T1000 (cell line): ENCODE results near the gene SH2D1B.
"Not testable (repeated sequence)": the region's sequence is repeated elsewhere in the genome, so short reads cannot be mapped to it uniquely, and the experiment has no call there.

Experiments
- DNase-seq: peaks from one replicate; lab custom pipeline; 2025; ENCODE audit warnings: mixed read lengths; lab: John Stamatoyannopoulos, UW

Gene SH2D1B, protein sequence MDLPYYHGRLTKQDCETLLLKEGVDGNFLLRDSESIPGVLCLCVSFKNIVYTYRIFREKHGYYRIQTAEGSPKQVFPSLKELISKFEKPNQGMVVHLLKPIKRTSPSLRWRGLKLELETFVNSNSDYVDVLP

DNA sequence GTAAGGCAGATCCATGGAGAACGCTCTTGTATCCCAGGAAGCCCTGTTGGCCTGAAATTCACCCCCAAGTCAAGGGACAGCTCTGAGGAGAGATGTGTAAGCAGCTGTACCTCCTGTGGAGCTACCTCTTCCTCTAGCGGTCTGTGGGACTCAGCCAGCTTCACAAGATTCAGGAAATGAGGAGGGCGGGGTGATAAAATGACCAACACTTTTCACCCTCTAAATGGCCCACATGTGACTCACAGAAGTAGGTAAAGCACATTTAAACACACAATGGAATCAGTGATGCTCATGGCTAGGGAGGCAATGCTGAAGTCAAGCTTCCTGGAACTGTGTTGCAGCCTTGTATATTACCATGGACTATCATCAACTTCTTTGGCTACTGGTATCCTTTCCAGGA, at the start of gene SH2D1B:
Gene SH2D1B (minus strand): TSS at position 135 of the 400 bp plus-strand sequence. CDS start 120 bp downstream, at position 15.
- DNase-seq: no peak

DNA sequence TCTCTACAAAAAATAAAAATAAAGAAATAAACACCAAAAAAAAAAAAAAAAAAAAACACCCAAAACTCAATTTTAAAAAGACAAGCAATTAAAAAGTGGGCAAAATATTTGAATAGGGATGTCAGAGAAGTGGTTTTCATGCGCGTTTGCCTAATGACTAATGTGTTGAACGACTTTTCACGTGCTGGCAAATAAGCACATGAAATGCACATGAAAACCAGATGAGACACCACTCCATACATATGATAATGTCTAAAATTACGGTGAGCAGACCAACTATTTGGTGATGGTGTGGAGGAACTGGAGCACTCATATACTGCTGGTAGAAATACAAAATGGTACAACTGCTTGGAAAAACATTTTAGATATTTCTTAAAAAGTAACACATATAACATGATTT, 46.3 kb upstream of the SH2D1B start:
- no peak for DNase-seq

DNA sequence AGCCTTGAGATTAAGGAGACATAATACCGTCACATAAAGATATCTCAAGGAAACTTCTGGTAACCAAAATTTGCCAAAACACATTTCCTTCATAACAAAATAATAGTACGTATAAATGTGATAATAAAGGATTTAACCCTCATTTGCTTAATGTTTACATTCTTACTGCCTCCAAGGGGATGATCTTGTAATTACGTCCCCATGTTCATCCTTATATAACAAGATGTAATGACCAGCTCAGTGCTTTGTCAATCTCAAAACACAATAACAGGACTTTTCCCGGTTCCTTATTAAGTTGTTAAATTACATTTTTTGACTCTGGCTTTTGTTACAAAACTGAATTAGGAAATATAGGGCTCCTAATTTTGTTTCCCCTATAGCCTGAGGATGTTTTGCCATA, 44.4 kb upstream of the SH2D1B start:
- DNase-seq: no peak

- DNase-seq: not testable (repeated sequence)
Observed at GRCh38 chr1:162454361-162454760, 42.4 kb upstream of the SH2D1B start.

- DNase-seq: no peak
Observed at GRCh38 chr1:162446946-162447345, 35.0 kb upstream of the SH2D1B start.

- no peak for DNase-seq
Observed at GRCh38 chr1:162444903-162445302, 33.0 kb upstream of the SH2D1B start.

DNA sequence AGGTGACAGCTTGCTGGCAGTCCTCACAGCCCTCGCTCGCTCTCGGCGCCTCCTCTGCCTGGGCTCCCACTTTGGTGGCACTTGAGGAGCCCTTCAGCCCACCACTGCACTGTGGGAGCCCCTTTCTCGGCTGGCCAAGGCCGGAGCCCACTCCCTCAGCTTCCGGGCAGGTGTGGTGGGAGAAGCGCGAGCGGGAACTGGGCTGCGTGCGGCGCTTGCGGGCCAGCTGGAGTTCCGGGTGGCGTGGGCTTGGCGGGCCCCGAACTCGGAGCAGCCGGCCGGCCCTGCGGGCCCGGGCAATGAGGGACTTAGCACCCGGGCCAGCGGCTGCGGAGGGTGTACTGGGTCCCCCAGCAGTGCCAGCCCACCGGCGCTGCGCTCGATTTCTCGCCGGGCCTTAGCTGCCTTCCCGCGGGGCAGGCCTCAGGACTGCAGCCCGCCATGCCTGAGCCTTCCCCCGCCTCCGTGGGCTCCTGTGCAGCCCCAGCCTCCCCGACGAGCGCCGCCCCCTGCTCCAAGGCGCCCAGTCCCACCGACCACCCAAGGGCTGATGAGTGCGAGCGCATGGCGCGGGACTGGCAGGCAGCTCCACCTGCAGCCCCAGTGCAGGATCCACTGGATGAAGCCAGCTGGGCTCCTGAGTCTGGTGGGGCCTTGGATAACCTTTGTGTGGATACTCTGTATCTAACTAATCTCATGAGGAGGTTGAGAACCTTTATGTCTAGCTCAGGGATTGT, 21.2 kb upstream of the SH2D1B start:
- not testable (repeated sequence) for DNase-seq

DNA sequence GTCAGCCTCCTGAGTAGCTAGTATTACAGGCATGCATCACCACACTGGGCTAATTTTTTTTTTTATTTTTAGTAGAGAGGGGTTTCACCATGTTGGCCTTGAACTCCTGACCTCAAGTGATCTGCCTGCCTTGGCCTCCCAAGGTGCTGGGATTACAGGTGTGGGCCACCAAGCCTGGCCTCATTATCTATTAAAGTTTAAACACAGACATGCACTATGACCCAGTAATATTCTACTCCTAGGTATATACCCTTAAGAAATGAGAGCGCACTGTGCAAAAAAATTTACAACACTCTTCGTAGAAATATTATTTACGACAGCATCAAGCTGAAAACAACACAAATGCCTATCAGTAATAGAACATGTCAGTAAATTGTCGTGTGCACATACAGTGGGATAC, 18.6 kb upstream of the SH2D1B start:
- no peak for DNase-seq

GRCh38 chr1:162422662-162423375, 10.9 kb upstream of the SH2D1B start:
- no peak for DNase-seq

- DNase-seq: no peak
Observed at GRCh38 chr1:162421258-162422164, 9.6 kb upstream of the SH2D1B start.

GRCh38 chr1:162420120-162420519, 8.2 kb upstream of the SH2D1B start:
- no peak for DNase-seq

DNA sequence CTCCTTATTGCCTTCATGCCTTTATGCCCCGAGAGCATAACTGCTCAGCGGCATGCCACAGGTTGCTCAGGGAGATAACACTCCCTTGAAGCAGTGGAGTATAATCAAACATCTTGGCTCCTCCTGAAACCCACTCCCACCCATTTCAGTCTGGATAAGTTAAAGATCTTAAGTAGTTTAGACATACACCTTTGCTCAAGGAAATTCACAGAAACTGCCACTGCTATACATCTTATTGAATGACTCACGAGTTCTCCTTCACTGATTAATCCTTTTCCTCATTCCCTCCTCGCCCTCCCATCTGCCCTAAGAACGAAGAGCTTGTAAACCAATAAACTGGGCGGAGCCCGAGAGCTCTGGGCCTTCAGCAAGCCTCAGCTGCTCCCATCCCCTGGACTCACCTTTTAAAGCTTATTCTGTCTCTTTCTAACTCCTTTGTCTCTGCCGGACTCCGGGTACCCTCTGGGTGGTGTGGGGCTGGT, 7.6 kb upstream of the SH2D1B start:
- not testable (repeated sequence) for DNase-seq

DNA sequence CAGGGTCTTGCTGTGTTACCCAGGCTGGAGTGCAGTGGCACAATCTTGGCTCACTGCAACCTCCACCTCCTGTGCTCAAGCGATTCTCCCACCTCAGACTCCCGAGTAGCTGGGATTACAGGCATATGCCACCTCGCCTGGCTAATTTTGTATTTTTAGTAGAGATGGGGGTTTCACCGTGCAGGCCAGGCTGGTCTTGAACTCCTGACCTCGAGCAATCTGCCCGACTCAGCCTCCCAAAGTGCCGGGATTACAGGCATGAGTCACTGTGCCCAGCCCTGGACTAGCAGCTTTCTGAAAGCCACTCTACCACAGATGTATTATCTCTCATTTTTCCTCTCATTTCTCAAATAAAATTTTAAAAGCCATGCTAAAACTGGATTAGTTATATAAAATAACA, 6.6 kb upstream of the SH2D1B start:
- DNase-seq: not testable (repeated sequence)

DNA sequence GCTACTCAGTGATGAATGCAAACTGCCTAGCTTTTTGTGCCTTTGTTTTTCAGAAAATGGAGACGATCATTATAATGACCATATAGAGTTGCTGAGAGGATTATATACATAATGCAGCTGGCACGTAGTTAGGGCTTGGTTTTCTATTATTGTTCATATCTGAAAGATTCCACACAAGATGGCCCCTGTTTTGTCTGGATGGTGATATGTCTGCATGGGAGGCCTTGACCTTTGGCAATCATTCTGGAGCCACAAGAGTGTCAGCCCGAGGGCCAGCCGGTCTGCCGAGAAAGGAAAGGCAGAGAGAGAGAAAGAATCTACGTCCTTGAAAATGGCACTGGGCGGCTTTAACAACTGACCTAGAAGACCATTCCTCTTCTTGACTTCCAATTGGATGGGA, 5.7 kb upstream of the SH2D1B start:
- DNase-seq: no peak

DNA sequence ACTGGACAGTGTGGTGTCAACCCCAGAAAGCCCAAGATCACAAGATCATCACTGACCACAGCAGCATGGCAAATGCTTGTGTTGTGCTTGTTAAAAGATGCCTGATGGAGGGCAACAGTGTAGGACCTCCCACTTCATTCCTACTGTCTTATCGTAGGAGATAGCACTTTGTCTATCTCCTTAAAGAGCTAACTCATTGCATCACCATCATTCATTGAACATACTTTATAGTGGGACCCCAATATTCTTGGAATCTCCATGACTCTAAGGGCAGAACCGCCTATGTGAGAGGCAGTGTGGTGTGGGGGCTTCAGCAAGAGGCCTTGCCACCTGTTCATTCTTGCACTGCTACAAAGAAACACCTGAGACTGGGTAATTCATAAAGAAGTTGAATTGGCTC, 5.0 kb upstream of the SH2D1B start:
- no peak for DNase-seq

DNA sequence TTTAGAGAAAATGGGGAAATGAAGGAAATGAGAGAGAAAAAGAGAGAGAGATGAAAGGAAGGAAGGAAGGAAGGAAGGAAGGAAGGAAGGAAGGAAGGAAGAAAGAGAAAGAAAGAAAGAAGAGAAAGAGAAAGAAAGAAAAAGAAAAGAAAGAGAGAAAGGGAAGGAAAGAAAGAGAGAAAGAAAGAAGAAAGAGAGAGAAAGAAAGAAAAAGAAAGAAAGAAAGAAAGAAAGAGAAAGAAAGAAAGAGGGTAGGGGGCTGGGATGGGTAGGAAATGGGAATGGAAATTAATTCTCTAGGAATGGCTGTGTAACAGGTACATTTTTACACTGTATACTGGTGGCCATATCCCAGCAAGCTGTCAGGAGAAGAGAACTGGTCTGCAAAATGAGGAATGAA, 4.3 kb upstream of the SH2D1B start:
- DNase-seq: no peak

GRCh38 chr1:162407539-162407938, 4.4 kb downstream of the SH2D1B start:
- no peak for DNase-seq

GRCh38 chr1:162406811-162407210, 5.1 kb downstream of the SH2D1B start:
- DNase-seq: no peak

- DNase-seq: no peak
Observed at GRCh38 chr1:162405800-162406199, 6.1 kb downstream of the SH2D1B start.

DNA sequence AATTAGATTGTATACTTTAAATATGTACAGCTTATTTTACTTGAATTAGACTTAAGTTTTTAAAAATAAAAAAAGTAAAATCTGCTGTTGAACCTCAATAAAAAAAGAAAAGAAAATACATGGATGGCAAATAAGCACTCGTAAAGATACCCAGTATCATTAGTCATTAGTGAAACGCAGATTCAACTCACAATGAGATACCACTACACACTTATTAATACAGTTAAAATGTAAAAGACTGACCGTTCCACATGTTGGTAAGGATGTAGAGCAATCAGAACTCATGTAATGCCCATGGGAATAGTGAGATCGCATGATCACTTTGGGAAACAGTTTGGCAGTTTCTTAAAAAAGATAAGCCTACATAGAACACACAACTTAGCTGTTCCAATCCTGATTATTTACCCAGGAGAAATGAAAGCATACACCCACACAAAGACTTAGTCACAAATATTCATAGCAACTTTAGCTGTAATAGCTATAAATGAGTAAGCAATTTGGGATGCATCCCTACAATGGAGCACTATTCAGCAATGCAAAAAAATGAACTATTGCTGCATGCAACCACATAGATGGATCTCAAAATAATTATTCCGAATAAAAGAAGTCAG, 7.3 kb downstream of the SH2D1B start:
- no peak for DNase-seq

DNA sequence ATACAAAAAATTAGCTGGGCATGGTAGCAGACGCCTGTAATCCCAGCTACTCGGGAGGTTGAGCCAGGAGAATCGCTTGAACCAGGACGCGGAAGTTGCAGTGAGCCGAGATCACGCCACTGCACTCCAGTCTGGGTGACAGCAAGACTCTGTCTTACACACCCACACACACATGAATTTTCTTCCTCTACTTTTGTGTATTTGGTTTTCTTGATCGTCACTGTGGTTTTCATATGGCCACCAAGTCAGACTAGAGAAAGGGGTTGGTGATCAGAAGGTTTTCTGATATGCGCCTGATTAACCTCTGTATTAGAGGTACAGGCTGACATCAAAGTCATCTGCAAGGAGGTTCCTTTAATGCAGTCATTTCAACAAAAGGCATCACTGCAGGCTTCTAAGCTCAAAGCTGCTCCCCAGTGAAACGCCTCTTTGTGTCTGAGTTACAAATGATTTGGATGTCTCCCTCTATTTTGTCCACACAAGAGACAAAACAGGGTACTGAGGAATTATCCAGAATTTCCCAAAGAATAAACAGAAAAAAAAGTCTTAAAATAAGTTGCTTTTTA, 11.1 kb downstream of the SH2D1B start:
- no peak for DNase-seq
